Measurements from ENCODE around the gene GPS1.

The GPS1 gene

DNA sequence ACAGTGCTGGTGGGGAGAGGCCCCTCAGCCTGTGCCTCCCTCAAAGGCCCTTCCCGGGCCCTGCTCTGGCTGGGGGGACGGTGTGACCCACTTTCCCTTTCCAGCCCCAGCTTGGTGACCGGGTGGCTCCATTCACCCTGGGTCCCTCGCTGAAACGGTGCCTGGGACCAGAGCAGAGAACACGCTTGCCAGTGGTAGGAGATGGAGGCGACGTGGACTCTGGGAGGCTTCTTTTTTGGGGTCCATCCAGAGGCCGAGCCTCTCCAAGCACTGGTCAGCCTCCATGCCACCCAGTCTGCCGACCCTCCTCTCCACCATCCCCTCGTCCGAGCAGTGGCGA lies 36.8 kb upstream of the GPS1 start:
- no peak for DNase-seq

DNA sequence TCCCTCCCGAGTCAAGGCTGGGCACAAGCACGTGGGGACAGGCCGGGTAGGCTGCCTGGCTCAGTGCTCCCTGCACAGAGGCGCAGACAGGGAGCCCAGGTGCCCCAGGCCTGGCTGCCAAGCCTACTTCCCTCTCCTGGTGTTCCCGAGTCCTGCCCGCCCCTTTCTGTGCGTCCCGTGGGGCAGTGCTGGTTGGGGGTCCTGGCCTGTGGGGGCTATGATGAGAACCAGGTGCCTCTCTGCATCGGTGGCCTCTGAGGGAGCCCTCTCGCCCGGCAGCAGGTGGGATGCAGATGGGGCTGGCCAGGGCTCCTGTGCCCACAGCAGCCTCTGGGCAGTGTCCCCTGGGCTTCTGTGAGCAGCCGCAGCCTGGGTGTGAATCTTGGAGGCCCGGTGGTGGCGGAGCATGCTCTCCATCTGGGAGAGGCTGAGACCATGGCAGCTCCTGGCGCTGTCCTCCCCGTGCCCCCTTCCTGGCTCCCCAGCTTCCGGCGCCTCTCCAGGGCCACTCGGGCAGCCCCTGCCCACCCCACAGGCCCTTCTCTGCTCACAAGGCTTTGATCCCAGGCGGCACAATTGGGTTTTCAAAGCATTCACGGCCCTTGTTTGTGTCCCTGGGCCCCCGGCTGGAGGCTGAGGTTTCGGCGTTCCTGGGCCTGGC lies 36.3 kb upstream of the GPS1 start:
- no peak for DNase-seq

DNA sequence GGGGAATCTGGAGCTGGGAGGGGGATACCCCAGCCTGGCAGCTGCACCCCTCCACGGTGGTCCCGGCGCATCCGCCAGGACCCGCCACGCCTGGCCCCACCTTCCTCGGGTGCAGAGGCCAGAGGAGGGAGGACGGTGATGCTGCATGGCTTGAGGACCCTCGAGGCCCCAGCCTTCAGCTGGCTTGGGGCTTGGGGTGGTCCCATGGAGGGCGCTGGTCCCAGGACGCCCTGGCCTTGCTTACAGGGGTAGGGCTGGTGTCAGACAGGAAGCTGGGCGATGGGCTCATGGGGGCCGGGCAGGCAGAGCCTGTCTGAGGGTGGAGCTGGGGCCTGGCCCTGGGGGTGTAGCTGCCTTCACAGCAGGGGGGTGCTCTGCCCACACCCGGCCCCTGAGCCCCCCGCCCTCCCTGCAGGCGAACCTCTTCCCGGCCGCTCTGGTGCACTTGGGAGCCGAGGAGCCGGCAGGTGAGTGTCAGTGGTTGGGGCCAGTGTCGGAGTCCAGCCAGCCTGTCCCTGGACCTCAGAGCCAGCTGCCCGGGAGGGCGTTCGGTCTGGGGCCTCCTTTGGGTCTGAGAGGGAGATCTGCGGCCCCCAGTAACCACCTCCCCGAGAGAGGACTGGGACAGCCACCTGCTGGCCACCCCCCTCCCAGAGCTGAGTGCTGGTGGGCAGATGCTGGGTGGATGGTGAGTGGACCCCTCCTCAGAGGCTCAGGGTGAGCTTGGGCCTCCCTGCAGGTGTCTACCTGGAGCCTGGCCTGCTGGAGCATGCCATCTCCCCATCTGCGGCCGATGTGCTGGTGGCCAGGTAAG lies 35.4 kb upstream of the GPS1 start:
- no peak for DNase-seq

DNA sequence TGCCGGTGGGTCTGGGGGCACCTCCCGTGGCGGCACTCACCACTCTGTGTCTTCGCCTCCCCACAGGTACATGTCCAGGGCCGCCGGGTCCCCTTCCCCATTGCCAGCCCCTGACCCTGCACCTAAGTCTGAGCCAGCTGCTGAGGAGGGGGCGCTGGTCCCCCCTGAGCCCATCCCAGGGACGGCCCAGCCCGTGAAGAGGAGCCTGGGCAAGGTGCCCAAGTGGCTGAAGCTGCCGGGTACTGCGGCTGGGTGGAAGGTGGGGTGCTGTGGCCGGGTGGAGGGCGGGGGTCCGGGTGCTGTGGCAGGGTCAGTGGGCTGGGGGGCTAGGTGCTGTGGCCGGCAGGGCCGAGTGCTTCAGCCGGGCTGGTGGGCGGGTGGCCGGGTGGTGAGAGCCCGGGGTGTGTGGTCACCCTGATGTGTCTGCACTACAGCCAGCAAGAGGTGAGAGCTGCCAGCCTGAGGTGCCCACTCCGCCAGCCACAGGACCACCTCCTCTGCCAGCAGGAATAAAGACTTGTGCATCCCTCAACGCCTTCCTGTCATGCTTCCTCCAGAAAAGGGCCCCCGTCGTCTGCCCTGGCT lies 34.7 kb upstream of the GPS1 start:
- DNase-seq = no peak

DNA sequence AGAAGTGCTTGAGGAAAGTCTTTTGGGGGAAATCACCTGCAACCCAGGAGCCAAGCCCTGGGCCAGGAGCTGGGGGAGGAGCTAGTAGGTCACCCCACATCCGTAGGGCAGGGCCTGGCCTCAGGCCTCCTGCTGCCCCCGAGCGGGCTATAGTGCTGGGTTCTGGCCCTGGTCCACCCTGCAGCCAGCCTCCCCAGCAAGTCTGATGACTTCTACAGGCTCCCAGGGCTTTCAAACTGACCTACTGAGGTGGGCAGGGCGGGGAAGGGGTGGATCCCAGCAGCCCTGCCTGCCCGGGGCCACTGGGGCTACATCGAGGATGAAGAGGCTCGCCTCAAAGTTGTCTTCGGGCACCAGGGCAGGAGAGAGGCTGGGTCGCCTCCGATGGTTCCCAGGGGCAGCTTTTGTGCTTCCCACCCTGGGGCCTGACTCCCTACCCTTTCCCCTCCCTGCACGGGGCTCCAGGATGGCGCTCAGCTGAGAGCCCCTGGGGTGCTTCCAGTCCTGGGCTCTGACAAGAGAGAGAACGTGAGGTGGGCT lies 34.0 kb upstream of the GPS1 start:
- DNase-seq = no peak

DNA sequence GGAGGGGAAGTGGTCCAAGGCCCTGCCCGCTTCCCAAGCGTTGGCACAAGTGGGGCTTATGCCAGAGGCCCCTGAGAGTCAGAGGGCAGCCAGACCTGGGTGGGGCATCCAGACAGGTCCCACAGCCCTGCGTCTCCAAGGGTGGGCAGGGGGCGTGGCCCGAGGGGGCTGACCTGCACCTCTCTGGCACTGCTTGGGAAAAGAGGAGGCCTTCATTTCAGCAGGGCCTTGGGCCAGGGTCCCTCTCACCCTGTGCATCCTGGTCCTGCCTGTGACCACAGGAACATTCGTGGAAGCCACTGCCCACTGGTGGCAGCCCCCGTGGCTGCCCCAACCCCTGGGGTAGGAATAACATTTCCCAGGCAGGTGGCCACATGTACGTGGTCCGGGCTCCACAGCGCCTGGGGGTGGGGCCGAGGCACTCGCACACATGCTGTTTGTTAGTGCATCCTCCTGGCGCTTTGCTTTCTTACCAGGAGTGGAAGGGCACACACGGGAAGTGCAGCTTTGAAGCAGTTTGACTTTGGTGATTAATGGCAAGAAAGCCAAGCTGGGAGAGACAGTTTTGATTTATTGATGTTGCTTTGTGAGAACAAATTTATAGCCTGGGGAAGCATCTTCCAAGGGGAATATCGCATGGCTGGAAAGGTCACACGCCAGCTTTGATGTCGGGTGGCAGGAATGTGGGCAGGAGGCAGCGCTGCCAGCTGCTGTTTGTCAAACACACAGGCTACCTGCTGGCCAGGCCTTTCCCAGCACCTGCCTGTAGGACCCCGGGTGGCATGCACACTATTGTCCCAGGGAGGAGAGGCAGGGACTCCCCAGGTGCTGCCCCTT lies 33.3 kb upstream of the GPS1 start:
- DNase-seq = no peak

DNA sequence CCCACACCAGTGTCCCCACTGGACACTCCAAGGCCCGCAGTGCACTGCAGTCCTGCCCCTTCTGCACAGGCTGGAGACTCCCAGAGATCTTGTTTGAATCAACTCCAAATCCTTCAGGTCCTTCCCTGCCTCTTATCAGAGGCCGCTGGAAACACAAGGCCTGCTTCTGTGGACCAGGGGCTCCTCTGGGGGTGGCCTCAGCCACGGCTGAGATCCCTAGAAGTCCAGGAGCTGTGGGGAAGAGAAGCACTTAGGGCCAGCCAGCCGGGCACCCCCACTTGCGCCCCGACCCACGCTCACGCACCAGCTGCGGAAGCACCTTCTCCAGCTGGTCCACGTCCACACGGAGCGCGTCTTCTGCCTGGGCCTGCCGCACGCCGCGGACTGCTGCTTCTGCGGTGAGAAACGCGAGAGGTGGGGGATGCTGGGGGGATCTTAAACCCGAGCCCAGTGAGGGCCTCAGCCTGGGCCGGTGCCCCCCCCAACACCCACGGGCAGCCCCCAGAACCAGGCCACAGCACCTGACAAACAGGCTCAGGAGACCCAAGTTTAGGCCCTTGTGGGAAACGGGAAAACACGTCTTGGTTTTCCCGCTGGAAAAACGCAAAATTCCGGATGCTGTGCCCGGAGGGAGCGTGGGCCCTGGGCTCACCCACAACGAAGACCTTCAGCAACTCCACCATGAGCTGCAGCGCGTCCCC lies 32.6 kb upstream of the GPS1 start:
- no peak for DNase-seq

DNA sequence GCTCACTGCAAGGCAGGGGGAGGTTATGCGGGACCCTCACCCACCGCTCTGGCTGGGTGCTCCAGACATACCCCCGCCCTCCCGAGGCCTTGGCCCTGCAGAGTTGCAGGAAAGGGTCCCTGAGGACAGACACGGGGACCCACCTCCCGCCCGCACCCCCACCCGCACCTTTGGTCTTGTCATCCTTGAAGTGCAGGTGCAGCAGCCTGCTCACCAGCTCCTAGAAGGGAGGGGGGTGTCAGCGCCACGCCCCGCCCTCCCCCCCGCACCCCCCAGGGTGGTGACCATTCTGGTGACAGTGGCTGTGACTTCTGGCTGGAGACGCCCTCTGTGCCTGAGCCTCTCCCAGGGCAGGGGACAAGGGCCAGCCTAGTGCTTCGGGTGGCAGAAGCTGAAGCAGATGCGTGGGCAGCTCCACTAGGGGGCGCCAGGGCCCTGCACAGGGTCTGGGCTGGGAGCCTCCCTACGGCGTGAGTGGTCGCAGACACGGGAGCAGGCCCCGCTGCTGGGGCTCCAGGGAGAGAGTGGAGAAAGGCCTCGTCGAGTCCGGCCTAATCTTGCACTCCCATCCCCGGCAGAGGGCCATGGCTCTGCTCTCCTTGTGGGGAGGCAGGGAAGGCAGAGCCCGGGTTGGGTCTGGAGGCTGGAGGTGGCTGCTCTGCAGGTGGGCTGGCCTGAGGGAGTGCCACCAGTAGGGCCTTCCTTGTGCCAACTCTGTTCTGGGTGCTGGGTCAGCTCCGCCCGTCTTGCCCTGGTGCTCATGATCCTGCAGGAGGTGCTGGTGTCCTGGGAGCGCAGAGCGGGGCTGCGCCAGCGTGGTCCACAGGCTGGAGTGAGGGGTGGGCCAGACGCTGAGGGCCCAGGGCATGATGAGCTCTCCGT lies 31.8 kb upstream of the GPS1 start:
- DNase-seq = peak; percentile 79

DNA sequence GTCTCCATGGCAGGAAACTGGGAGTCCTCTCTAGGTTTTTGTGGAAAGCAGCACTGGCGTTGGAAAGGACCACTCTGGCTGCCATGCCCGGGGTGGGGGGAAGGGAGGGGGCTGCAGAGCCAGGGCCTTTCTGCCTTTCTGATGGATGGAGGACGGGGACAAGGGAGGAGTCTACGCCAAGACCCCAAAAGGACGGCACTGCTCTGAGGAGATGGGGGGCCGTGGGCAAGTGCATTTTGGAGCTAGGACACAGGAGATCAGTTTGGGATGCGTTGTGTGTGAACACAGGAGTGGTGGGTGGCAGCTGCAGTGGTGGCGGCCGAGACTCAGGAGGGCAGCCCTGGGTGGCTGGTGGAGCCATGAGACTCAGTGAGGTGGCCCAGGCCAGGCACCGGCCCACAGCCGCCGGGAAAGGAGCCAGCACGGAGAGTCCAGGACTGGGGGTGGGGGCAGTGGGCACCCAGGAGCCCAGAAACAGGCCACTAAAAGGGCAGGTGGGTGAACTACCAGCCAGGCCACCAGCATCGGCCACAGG lies 31.1 kb upstream of the GPS1 start:
- no peak for DNase-seq

DNA sequence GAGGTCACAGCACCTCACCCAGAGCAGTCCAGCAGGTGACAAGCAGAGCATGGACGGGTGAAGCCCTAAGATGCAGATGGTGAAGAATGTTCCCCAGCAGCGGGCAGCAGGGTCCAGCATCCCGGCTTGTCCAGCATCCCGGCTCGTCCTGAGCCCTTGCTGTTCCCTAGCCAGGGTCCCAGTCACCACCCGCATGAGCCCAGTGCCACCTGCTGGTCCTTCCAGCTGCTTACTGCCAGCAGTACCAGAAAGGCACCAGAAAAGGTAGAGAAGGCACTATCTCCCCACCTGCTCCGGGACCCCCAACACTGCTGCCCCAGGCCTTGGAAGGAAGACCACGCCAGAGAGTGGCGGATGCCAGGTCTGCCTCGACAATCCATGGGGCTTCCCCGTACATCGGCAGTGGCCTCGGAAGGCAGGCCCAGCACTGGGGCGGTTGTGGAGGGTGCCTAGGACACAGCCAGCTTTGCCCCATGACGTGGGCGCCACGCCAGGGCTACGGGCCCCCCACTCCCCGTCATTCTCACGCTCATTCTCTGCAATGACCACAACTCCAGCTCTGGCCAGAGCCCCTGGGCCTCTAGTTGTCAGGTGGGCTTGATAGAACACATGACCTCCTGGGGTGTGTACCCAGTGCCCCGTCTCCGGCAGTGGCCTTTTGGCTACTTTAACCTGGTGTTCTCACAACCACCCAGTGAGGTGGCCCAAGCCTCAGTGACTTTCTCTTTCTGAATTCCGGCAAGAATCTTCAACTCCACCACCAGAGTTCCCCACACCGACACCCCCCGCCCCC lies 30.4 kb upstream of the GPS1 start:
- DNase-seq = peak; percentile 75

DNA sequence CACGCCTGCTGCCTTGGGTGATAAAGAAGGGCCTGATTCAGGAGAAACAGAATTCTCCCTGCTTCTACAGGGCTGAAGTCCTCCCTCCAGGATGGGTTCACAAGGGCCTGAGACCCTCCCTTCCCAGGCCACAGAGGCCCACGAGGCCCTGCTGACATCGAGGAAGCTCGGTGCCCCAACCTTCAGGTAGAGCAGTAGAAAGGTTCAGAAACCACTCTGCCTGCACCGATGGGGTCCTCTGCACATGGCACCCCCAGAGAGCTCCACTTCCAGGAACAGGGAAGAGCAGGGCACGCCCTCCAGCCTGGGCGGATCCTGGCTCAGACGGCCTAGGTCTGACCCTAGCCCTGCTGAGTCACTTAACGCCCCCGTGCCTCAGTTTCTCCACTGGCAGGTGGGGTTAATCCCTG lies 29.8 kb upstream of the GPS1 start:
- DNase-seq = no peak

DNA sequence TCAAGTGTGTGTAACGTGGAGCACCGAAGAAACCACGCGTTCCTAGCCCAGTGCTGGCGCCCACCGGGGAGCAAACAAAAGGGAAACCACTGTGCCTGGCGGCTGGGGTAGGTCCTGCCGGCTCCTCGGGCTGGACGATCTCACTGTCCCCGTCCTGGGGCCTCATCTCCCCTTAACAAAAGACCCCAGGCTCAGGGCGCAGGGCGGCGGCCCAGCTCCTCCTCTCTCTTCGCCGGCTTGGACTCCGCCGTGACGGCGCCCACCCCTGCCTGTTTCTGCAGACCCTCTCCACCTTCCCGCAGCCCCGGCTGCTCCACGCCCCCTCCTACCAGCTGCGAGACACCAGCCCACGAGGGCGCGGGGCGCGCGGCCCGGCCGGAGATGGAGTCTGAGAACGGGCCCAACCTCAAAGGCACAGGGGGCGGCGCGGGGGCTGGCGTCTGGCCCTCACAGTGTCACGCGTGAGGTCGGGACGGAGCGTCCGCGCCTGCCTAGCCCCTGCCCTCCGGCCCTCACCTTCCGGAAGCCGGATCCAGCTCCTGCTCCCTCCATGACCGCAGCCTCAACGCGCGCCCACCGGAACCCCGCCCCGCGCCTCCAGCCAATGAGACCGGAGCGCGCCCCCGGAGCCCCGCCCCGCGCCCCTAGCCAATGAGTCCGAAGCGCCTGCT lies 29.3 kb upstream of the GPS1 start, which contains the start of gene CENPX:
Gene CENPX, minus strand, starts transcription at position 569 of the 671 bp plus-strand sequence. Its CDS starts 17 bp downstream, at position 552.
- DNase-seq = no peak

DNA sequence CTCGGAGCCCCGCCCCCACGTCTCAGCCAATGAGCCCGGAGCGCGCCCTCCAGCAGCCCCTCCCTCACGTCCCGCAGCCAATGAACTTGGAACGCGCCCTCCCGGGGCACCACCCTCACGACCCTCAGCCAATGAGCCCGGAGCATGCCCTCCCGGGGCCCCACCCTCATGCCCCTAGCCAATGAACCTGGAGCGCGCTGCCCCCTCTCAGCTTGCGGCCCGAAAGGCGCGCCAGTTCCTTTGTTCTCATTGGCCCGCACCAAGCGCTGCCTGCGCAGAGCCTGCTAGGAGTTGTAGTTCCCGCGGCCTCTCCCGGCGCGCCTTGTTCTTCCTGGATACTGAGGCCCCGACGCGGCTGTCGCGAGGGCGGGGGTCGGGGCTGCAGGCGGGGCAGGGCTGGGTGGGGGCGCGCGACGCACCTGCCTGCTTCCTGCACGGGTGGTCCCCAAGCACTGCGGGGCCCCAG lies 28.7 kb upstream of the GPS1 start, which contains the start of gene LRRC45:
Gene LRRC45, plus strand, starts transcription at position 325 of the 466 bp plus-strand sequence. CDS start 339 bp downstream, outside the sequence.
- peak; percentile 100 for DNase-seq

DNA sequence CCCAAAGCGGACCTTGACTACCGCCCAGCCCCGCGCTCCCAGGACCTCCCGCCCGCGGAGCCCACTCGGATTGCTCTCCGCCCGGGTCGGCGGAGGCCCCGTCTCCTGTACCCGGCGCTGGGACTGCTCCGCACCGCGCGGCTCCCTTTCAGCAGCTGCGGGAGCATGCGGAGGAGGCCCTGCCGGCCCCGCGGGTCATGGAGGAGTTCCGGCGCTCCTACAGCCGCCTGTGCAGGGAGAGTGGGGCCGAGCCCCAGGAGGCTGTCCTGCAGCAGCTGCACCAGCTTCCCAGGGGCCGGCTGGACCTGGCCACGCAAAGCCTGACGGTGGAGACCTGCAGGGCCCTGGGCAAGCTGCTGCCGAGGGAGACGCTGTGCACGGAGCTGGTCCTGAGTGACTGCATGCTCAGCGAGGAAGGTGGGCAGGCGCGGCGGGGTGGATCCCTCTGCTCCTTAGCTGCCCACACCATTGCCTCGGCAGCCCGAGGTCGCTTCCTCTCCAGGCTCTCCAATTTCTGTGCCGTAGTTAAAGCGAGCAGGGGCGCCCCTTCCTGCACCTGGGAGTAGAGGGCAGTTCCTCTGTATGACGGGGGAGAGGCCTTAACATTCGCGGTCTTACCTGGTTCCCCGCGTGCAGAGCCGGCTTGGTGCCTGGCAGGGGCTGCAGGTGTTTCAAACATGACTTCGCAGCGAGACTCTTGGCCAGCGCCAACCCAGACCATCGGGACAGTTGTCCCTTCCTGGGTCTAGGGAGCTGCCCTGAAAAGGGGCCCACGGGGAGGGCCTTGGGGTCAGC lies 28.1 kb upstream of the GPS1 start:
- peak; percentile 27 for DNase-seq

DNA sequence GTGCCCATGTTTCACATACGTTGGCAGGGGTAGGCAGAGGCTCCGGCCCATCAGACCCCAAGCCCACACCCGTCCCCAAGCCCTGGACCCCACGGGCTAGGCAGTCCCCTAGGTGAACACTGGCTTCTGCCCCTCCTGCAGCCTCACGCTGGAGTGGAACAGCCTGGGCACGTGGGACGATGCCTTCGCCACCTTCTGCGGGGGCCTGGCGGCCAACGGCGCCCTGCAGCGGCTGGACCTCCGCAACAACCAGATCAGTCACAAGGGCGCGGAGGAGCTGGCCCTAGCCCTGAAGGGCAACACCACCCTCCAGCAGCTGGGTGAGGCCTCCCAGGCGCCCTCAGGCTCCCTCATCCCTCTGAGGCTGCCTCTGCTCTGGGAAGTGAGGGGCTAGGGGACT lies 26.8 kb upstream of the GPS1 start:
- DNase-seq = no peak

DNA sequence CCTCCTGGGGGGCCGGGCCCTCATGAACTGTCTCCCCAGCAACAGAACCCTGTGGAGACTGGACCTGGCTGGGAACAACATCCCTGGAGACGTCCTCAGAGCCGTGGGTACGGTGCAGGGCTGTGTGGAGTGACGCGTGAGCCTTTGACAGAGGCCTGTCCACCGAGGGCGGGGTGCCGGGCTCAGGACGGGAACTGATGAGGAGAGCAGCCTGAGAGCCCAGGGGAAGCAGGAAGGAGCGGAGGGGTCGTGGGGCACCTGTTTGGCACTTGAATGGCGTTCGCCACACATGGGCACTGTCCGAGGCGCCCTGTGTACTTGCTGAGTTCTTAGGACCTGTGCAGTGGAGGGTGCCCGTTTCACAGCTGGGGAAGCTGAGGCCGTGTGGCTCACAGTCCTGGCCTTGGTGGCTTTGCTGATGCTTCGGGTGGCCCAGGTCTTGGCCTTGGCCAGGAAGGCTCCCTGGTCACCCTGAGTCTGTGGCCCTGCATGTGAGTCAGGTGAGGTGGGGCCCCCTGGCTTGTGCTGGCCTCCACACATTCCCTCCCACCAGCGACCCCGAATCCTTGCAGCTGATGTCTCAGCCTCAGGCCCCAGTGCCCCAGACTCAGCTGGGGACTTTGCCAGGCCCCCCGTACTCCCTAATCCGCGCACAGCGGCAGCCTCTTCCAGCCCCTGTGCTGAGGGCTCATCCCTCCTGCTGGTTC lies 26.1 kb upstream of the GPS1 start:
- no peak for DNase-seq

DNA sequence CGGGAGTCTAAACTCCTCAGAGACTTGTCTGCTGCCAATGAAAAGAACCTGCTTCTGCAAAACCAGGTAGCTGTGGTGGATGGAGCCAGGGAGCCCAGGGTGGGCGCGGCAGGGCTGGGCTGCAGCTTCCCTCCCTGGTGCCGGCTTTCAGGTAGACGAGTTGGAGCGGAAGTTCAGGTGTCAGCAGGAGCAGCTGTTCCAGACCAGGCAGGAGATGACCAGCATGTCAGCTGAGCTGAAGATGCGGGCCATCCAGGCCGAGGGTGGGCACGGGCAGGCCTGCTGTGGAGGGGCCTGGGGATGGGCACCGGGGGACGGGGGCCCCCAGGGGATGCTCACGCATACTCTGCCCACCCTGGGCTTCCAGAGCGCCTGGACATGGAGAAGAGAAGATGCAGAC lies 23.5 kb upstream of the GPS1 start:
- DNase-seq = no peak

DNA sequence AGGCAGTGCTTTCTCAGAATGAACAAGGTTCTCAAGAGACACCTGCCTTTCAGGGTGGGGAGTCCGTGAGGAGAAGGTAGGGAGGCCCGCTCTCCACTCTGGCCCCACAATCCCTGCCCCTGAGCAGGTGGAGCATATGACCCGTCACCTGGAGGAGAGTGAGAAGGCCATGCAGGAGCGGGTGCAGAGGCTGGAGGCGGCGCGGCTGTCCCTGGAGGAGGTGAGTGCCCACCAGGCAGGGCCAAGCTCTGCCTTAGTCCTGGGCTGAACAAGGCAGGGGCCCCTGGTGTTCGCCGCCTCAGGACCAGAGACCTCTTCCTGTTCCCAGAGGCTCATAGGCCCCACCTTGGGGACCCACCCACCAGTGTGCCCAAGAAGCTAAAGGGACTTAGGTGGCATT lies 22.7 kb upstream of the GPS1 start:
- no peak for DNase-seq
